ENCODE results near the gene TMEM134. TPM values are rescaled to one million over a fixed set of nuclear protein-coding genes. Genes with fewer than 3 reads are reported as not detected.

Gene TMEM134
- total and polyA plus RNA-seq, 7 donors: 57.1 to 121 (median 81.7) TPM

DNA sequence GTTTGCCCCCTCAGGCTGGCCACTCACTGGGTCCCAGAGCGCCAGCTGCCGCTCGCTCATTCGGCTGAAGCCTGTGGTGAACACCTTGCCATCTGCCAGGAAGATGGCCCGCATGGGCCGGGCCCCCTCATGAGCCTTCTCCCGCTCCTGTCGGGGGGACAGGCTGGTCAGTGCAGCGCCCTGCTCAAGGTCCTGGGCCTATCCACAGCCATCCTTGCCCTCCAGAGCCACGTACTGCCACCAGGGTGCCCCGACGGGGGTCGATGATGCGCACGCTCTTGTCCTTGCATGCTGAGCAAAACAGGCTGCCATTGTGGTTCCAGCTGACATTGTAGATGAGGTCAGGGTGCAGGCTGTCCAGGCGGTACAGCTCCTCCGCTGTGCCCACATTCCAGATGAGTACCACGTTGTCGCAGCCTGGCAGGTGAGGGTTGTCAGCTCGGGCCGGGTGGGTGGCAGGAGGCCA is 27.9 kb downstream of the TMEM134 start:
- TF ChIP-seq CTCF (IDR thresholded peaks at IDR 0.05): no peak
- no peaks in the 10 kb centered on the region for H3K9me3 ChIP-seq
- H3K27me3 ChIP-seq (ENCODE audit: insufficient read depth in 3 of 3, low read length in 2 of 3): no peaks in the 10 kb centered on the region
- ATAC-seq: no peak
- peaks cover 0 to 44% of the 10 kb centered on the region in 2 donors for H3K36me3 ChIP-seq (ENCODE audit: insufficient read depth in 1 of 2, low read depth in 1 of 2)
- peaks cover 8% of the 10 kb centered on the region for H3K4me1 ChIP-seq
- WGBS, 3 donors: 79 to 85% (median 84%) methylated on average over 21 of the region's 21 CpGs
- DNase-seq: no peak
- no peak overlapping the region for H3K4me3 ChIP-seq
- no peak overlapping the region for H3K27ac ChIP-seq
- intact Hi-C loops (cut with DNase I): no loop called here

- 74 to 80% (median 76%) methylated on average over 16 to 17 of the region's 17 CpGs for WGBS, 3 donors
- no peak for ATAC-seq
- H3K4me1 ChIP-seq: peaks cover 8% of the 10 kb centered on the region
- no peak for TF ChIP-seq CTCF (IDR thresholded peaks at IDR 0.05)
- no peaks in the 10 kb centered on the region for H3K27me3 ChIP-seq (ENCODE audit: insufficient read depth in 3 of 3, low read length in 2 of 3)
- no peaks in the 10 kb centered on the region for H3K9me3 ChIP-seq
- DNase-seq: no peak
- H3K27ac ChIP-seq: peak overlapping the region; percentile 36
- intact Hi-C loops (cut with DNase I): no loop called here
- H3K36me3 ChIP-seq (ENCODE audit: insufficient read depth in 1 of 2, low read depth in 1 of 2): peaks cover 0 to 50% of the 10 kb centered on the region in 2 donors
- no peak overlapping the region for H3K4me3 ChIP-seq
Observed at GRCh38 chr11:67440229-67441097, 28.6 kb downstream of the TMEM134 start.

DNA sequence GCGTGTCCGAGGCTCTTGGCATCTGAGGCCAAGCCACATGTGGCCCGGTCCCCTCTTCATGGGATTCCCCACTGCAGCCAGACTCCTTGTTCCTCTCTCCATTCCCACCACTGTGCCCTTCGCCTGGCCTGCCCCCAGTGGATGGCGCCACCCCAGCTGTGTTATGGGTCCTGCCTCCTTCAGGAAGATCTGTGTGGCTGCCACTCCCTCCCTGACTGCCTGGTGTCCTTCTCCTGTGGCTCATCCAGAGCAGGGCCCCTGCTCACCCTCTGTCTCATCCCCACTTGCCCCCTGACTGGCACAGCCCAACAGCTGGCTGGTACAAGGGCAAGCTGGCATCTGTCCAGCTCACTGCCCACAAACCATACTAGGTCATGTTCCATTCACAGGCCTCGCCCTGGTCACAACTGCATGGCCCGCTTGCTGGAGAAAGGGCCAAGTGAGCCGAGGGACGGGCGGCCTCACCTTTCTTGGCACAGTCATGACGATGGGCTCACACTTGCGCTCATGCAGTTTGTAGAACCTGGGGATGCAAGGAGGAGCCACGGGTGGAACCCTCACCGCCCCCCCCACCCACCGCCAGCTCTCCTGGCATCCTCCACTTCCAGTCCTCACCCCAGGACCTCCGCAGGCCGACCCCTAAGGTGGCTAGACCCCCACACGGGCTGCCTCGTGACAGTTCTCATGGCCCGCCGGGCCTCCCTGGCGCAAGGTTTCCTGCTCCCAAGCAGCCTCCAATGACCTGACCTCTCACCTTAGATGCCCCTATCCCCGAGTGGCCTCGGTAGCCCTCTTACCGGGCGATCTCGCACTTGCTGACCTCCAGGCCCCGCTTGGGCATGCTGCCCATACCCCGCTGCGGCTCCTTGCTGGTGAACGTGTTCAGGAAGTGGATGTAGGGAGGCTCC is 29.5 kb downstream of the TMEM134 start:
- H3K27ac ChIP-seq: peak overlapping the region; percentile 62

More for the DNA sequence above, 29.5 kb downstream of the TMEM134 start:
- Histone ChIP-seq H3K27me3 (ENCODE audit: insufficient read depth in 3 of 3, low read length in 2 of 3) (no peaks in the 10 kb centered on the region), H3K4me1 (peaks cover 8% of the 10 kb centered on the region), H3K36me3 (ENCODE audit: insufficient read depth in 1 of 2, low read depth in 1 of 2) (peaks cover under 1 to 59% of the 10 kb centered on the region in 2 donors), H3K9me3 (no peaks in the 10 kb centered on the region), H3K4me3 (no peak overlapping the region)
- DNase-seq (peak in 1 of 2 donors; percentile 68), ATAC-seq (peak; percentile 34 to 58 (median 38))
- 55 to 64% (median 55%) methylated on average over 31 of the region's 31 CpGs for WGBS, 3 donors
- no peak for TF ChIP-seq CTCF (IDR thresholded peaks at IDR 0.05)
- intact Hi-C loops (cut with DNase I): no loop called here

Data from psoas muscle (tissue), 8 donors.